ENCODE results near the gene RNF217.

DNA sequence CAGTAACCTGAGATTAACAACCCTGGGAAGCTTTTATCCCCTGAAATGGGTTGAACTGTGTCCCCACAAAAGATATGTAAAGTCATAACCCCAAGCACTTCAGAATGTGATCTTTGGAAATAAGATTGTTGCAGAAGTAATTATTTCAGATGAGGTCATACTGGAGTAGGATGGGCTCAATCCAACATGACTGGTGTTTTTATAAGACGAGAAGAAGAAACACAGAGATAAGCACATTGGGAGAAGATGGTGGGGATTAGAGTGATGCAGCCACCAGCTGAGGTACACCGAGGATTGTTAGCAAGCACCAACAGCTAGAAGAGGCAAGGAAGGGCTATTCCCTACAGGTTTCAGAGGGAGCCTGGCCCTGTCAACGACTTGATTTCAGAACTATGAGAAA lies 12.5 kb upstream of the RNF217 start:
- no peak for TF ChIP-seq POLR2A (IDR thresholded peaks at IDR 0.05)
- TF ChIP-seq, protein P1, sequence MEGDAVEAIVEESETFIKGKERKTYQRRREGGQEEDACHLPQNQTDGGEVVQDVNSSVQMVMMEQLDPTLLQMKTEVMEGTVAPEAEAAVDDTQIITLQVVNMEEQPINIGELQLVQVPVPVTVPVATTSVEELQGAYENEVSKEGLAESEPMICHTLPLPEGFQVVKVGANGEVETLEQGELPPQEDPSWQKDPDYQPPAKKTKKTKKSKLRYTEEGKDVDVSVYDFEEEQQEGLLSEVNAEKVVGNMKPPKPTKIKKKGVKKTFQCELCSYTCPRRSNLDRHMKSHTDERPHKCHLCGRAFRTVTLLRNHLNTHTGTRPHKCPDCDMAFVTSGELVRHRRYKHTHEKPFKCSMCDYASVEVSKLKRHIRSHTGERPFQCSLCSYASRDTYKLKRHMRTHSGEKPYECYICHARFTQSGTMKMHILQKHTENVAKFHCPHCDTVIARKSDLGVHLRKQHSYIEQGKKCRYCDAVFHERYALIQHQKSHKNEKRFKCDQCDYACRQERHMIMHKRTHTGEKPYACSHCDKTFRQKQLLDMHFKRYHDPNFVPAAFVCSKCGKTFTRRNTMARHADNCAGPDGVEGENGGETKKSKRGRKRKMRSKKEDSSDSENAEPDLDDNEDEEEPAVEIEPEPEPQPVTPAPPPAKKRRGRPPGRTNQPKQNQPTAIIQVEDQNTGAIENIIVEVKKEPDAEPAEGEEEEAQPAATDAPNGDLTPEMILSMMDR (IDR thresholded peaks at IDR 0.05) = no peak
